Prostate gland (tissue), 2 donors: Measurements from ENCODE around the gene CPLANE2. TPM values are rescaled to one million over a fixed set of nuclear protein-coding genes. Genes with fewer than 3 reads are reported as not detected.

ENCODE experiments used
- DNase-seq: peaks from one replicate; pipeline ENCODE4 v3.0.0-alpha.2; 2019; ENCODE audit warnings: low spot score
- H3K27ac ChIP-seq, 2 donors: fragments of 200-600 bp; sonication (generic); 2 replicates each; pipeline ENCODE4 v1.5.1; 2017 to 2019
- H3K27me3 ChIP-seq: fragments of 200-600 bp; sonication (generic); replicated peaks from 2 replicates; pipeline ENCODE4 v1.5.1; 2019; ENCODE audit not compliant: insufficient read depth
- H3K36me3 ChIP-seq, 2 donors: fragments of 200-600 bp; sonication (generic); 1 replicate in 1 of 2; 2 replicates in 1 of 2; pipeline versions ENCODE4 v1.5.1 to v1.8.1; 2017 to 2019
- H3K4me1 ChIP-seq: fragments of 200-600 bp; sonication (generic); replicated peaks from 2 replicates; pipeline ENCODE4 v1.5.1; 2019
- H3K4me3 ChIP-seq, 2 donors: fragments of 200-600 bp; sonication (generic); 2 replicates each; pipeline ENCODE4 v1.5.1; 2017 to 2019
- H3K9me3 ChIP-seq: fragments of 200-600 bp; sonication (generic); 2 replicates; pipeline ENCODE4 v1.5.1; 2017
- CTCF ChIP-seq, 4 experiments: fragments of 200-600 bp in 2 of 4; fragments of 450-650 bp in 2 of 4; sonication (generic) in 2 of 4; IDR thresholded peaks; 1 replicate in 3 of 4; 2 replicates in 1 of 4; pipeline ENCODE4 v1.5.1; 2016 to 2019; ENCODE audit warnings: antibody characterized with exemption in 4 of 4, mild to moderate bottlenecking in 2 of 4, moderate library complexity in 2 of 4
- POLR2A ChIP-seq: fragments of 450-650 bp; IDR thresholded peaks from one replicate; pipeline ENCODE4 v1.6.1; 2016; ENCODE audit warnings: antibody characterized with exemption, mild to moderate bottlenecking
- POLR2AphosphoS5 ChIP-seq: sonication (generic); formaldehyde crosslinking; IDR thresholded peaks from one replicate; pipeline ENCODE4 v1.6.1; 2017; ENCODE audit warnings: antibody characterized with exemption
- WGBS: methylation state at CpG from one replicate; pipeline ENCODE4 v1.1.5; 2018; 5-methylcytosine and 5-hydroxymethylcytosine counted together
- intact Hi-C: fragments of 100-400 bp; cut with DNase I; formaldehyde crosslinking; loops from one replicate; pipeline ENCODE4 v1.14.2; 2022
- small RNA-seq, 2 donors: library from RNA; depleted of rRNA; stranded (forward); fragments of <200 nt; gene quantifications; one replicate each; pipeline ENCODE3, GENCODE V24; 2016
- total RNA-seq, 2 donors: library from RNA; depleted of rRNA; stranded (reverse); fragments of >200 nt; gene quantifications; one replicate each; pipeline ENCODE4 v1.1.0, GENCODE V29; 2016

The CPLANE2 gene
- total RNA-seq, 2 donors from 2014 or later, result 5.5 to 12.9 TPM

DNA sequence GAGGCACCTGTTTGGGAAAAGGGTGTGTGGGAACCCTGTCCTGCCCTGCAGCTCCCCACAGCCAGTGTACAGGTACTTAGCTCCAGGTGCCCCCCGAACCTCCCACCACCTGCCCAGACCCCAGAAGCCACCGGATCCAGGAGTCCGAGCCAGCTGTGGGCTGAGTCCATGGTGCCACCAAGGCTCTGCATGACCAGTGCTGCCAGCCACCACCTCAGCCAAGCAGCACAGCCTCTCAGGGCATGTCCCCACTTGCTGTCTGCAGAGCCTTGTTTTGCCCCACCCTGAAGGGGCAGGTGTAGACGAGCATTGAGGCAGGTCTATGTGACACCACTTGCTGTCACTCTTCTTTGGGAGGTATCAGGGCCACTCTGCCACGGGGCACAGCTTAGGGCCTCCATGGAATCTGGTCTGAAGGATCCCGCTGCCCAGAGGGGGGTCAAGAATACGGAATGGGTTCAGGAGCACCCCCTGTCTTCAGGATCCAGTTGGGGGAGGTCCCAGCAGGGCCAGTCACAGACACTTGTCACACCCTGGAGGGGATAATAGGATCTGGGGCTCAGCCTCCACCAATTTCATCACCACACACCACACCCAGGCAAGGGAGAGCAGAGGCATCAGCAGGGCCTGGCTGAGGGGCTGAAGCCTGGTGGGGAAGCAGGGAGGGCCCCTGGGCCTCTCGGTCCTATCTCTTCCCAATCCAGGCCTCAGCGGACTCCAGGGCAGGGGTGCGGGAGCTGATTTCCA lies 52.3 kb downstream of the CPLANE2 start:
- H3K4me1 ChIP-seq, result peaks cover 11% of the 10 kb centered on the region
- no peaks in the 10 kb centered on the region for H3K36me3 ChIP-seq
- TF ChIP-seq POLR2AphosphoS5, result peak; percentile 18
- TF ChIP-seq CTCF (IDR thresholded peaks at IDR 0.05), result peak in 1 of 4 experiments; percentile 21
- TF ChIP-seq POLR2A, result peak; percentile 10
- H3K9me3 ChIP-seq, result no peaks in the 10 kb centered on the region
- no peaks in the 10 kb centered on the region for H3K27me3 ChIP-seq
- H3K27ac ChIP-seq, result peak overlapping the region; percentile 48 to 52
- intact Hi-C loops, result loop anchor here (5.0 kb wide), 1 partner anchor 58 kb away; no protein-coding TSS in a partner anchor
- 71% methylated on average over 9 of the region's 10 CpGs for WGBS
- DNase-seq, result peak; percentile 66
- H3K4me3 ChIP-seq, result no peak overlapping the region

DNA sequence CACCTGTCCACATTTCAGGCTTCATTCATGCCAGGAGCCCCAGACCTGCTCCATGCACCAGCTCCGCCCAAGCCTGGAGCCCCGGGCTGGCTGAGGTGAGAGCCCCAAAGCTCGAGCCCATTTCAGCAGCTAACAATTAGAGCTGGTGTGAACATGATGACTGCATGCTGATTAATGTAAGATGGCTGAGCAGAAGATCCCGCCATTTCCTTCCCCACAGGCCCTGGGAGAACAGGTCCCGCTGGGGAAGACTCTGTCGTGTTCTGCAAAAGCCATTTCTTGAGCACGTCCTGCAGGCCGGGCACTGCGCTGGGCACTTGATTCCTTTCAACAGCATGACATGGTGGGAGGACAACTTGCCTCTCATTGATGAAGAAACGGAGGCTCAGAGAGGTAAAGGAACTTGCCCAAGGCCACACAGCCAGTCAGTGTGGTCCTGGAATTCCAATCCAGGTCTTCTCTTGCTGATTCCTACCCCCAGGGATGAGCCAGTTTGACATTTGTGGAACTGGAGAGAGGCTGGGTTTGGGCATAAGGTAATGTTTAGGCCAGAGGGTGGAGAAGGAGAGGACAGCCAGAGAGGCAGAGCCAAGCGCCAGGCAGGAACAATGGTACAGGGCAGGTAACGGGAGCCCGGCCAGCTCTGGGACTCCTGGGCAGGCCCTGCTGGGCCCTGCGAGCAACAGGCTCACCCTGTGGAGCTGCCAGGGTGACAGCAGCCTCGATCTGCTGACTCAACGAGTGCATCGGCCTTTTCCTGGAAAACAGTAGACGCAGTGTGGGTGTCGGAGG lies 53.0 kb downstream of the CPLANE2 start:
- 73% methylated on average over 19 of the region's 19 CpGs for WGBS
- Histone ChIP-seq H3K36me3 (no peaks in the 10 kb centered on the region), H3K9me3 (no peaks in the 10 kb centered on the region), H3K4me3 (no peak overlapping the region), H3K27ac (peak overlapping the region; percentile 48 to 52), H3K4me1 (peaks cover 13% of the 10 kb centered on the region), H3K27me3 (no peaks in the 10 kb centered on the region)
- TF ChIP-seq CTCF (IDR thresholded peaks at IDR 0.05) (no peak), POLR2AphosphoS5 (no peak), POLR2A (no peak)
- no peak for DNase-seq
- intact Hi-C loops, result loop anchor here (2.0 kb wide), 1 partner anchor 29 kb away; no protein-coding TSS in a partner anchor

- WGBS, result 67% methylated on average over 13 of the region's 13 CpGs
- no peaks in the 10 kb centered on the region for H3K36me3 ChIP-seq
- TF ChIP-seq POLR2A (no peak), POLR2AphosphoS5 (no peak), CTCF (IDR thresholded peaks at IDR 0.05) (no peak)
- H3K4me3 ChIP-seq, result no peak overlapping the region
- intact Hi-C loops, result loop anchor here (2.0 kb wide), 1 partner anchor 28 kb away; no protein-coding TSS in a partner anchor
- no peak for DNase-seq
- peaks cover 17% of the 10 kb centered on the region for H3K4me1 ChIP-seq
- H3K9me3 ChIP-seq, result no peaks in the 10 kb centered on the region
- peak overlapping the region in 1 of 2 donors; percentile 52 for H3K27ac ChIP-seq
- no peaks in the 10 kb centered on the region for H3K27me3 ChIP-seq
These were observed 53.8 kb downstream of the CPLANE2 start for GRCh38 chr1:16183179-16183578.

DNA sequence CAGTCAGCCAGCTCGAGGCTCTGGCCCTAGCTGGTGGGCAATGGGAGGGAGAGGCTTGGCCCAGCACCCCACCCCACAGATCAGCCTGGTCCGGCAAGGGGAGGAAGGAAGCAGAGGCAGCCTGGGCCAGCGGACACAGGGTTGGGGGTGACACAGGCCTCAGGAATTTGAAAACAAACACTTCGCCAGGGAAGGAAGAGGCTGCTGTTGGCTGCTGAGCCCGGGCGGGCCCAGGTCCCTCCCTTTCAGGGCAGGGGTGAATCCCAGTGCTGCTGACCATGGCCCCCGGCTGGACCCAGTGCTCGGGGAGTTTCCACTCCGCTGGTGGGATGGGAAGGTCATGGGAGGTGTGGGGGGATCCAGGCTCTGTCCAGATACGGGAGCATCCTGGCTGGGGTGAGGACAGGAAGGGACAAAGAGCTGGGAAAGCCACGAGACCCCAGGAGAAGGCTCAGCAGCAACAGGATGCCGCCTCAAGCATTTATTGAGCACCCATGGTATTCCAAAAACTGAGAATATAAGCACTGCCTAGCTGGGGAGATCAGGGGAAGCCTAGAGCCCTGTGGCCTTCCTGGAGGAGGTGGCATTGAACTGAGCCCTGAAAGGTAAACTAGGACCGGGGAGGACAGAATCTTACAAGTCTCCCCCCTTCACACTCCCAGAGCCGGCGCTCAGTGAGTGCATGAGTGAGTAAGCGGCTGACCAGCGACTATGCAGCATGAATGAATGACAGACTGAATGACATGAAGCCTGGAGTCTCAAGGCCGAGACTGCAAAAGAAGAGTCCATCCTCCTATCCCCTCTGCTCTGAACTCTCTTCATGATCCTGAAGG lies 54.9 kb downstream of the CPLANE2 start:
- 48% methylated on average over 18 of the region's 18 CpGs for WGBS
- Histone ChIP-seq H3K4me3 (no peak overlapping the region), H3K9me3 (no peaks in the 10 kb centered on the region), H3K27ac (peak overlapping the region; percentile 76 to 83), H3K27me3 (no peaks in the 10 kb centered on the region), H3K4me1 (peaks cover 17% of the 10 kb centered on the region), H3K36me3 (no peaks in the 10 kb centered on the region)
- intact Hi-C loops, result loop anchor here (2.0 kb wide), 1 partner anchor 27 kb away; no protein-coding TSS in a partner anchor
- peak; percentile 88 for TF ChIP-seq POLR2AphosphoS5
- TF ChIP-seq CTCF (IDR thresholded peaks at IDR 0.05), result no peak
- TF ChIP-seq POLR2A, result no peak
- peak; percentile 89 for DNase-seq

Small RNA genes within 50 kb of the gene (small RNA-seq; reads per million reads assigned to genes)
- gene MT1XP1, result 0 reads per million in 2 donors

Other genes starting within 250 kb of the CPLANE2 start
- gene SRARP, start 232.9 kb downstream of the CPLANE2 start, total RNA-seq, result 1 to 10 TPM in 1 of 2 donors, not detected in 1; 2.7 TPM
- 10 to 100 TPM; 11.4 to 20.4 TPM for gene HSPB7, start 219.1 kb downstream of the CPLANE2 start, total RNA-seq
- 1 to 10 TPM in 1 of 2 donors, under 1 TPM in 1; 0.41 to 2.1 TPM for gene CLCNKA, start 215.1 kb downstream of the CPLANE2 start, total RNA-seq
- gene CLCNKB, start 193.4 kb downstream of the CPLANE2 start, total RNA-seq, result 1 to 10 TPM; 1.0 to 1.9 TPM
- gene FAM131C, start 163.5 kb downstream of the CPLANE2 start, total RNA-seq, result not detected
- 10 to 100 TPM; 14.8 to 17.7 TPM for gene EPHA2, start 81.1 kb downstream of the CPLANE2 start, total RNA-seq
- 10 to 100 TPM; 13.1 to 18.8 TPM for gene ARHGEF19, start 24.5 kb downstream of the CPLANE2 start, total RNA-seq
- gene FBXO42, start 115.3 kb upstream of the CPLANE2 start, total RNA-seq, result 10 to 100 TPM; 26.6 to 52.6 TPM
- 10 to 100 TPM; 64.8 to 78.6 TPM for gene SZRD1, start 130.1 kb upstream of the CPLANE2 start, total RNA-seq
- gene SPATA21, start 200.2 kb upstream of the CPLANE2 start, total RNA-seq, result not detected
- gene NECAP2, start 203.5 kb upstream of the CPLANE2 start, total RNA-seq, result 100 to 1,000 TPM in 1 of 2 donors, 10 to 100 TPM in 1; 43.7 to 106 TPM